Measurements from ENCODE around the gene IQGAP3.

Gene IQGAP3

GRCh38 chr1:156494309-156494895, 78.0 kb downstream of the IQGAP3 start:
- Histone ChIP-seq H3K4me3 (ENCODE audit: low read length) (no peak overlapping the region), H3K9ac (ENCODE audit: low read depth, low read length) (no peak overlapping the region), H3K4me1 (ENCODE audit: insufficient read depth, low read length) (peaks cover 58% of the 10 kb centered on the region), H3K27ac (ENCODE audit: low read depth, low read length) (no peak overlapping the region), H3K27me3 (ENCODE audit: insufficient read depth, low read length) (no peaks in the 10 kb centered on the region), H3K36me3 (ENCODE audit: insufficient read depth, low read length) (no peaks in the 10 kb centered on the region), H3K9me3 (ENCODE audit: insufficient read depth, low read depth, low read length) (no peaks in the 10 kb centered on the region)
- 71% methylated on average over 7 of the region's 7 CpGs for WGBS

GRCh38 chr1:156493742-156494141, 78.6 kb downstream of the IQGAP3 start:
- H3K4me1 ChIP-seq (ENCODE audit: insufficient read depth, low read length): peaks cover 62% of the 10 kb centered on the region
- H3K27ac ChIP-seq (ENCODE audit: low read depth, low read length): no peak overlapping the region
- no peaks in the 10 kb centered on the region for H3K27me3 ChIP-seq (ENCODE audit: insufficient read depth, low read length)
- H3K9ac ChIP-seq (ENCODE audit: low read depth, low read length): no peak overlapping the region
- no peaks in the 10 kb centered on the region for H3K9me3 ChIP-seq (ENCODE audit: insufficient read depth, low read depth, low read length)
- no peaks in the 10 kb centered on the region for H3K36me3 ChIP-seq (ENCODE audit: insufficient read depth, low read length)
- H3K4me3 ChIP-seq (ENCODE audit: low read length): no peak overlapping the region

GRCh38 chr1:156493154-156493631, 79.2 kb downstream of the IQGAP3 start:
- Histone ChIP-seq H3K4me3 (ENCODE audit: low read length) (no peak overlapping the region), H3K9me3 (ENCODE audit: insufficient read depth, low read depth, low read length) (no peaks in the 10 kb centered on the region), H3K9ac (ENCODE audit: low read depth, low read length) (no peak overlapping the region), H3K27me3 (ENCODE audit: insufficient read depth, low read length) (no peaks in the 10 kb centered on the region), H3K4me1 (ENCODE audit: insufficient read depth, low read length) (peaks cover 57% of the 10 kb centered on the region), H3K27ac (ENCODE audit: low read depth, low read length) (no peak overlapping the region), H3K36me3 (ENCODE audit: insufficient read depth, low read length) (no peaks in the 10 kb centered on the region)
- WGBS: 82% methylated on average over 11 of the region's 11 CpGs

- no peak overlapping the region for H3K9ac ChIP-seq (ENCODE audit: low read depth, low read length)
- 76% methylated on average over 5 of the region's 7 CpGs for WGBS
- H3K27ac ChIP-seq (ENCODE audit: low read depth, low read length): no peak overlapping the region
- H3K4me1 ChIP-seq (ENCODE audit: insufficient read depth, low read length): peaks cover 51% of the 10 kb centered on the region
- no peaks in the 10 kb centered on the region for H3K36me3 ChIP-seq (ENCODE audit: insufficient read depth, low read length)
- H3K4me3 ChIP-seq (ENCODE audit: low read length): no peak overlapping the region
- H3K9me3 ChIP-seq (ENCODE audit: insufficient read depth, low read depth, low read length): no peaks in the 10 kb centered on the region
- no peaks in the 10 kb centered on the region for H3K27me3 ChIP-seq (ENCODE audit: insufficient read depth, low read length)
These were observed 79.7 kb downstream of the IQGAP3 start for GRCh38 chr1:156492591-156493080.

GRCh38 chr1:156492013-156492590, 80.3 kb downstream of the IQGAP3 start:
- H3K27me3 ChIP-seq (ENCODE audit: insufficient read depth, low read length): no peaks in the 10 kb centered on the region
- H3K4me3 ChIP-seq (ENCODE audit: low read length): no peak overlapping the region
- no peaks in the 10 kb centered on the region for H3K36me3 ChIP-seq (ENCODE audit: insufficient read depth, low read length)
- no peaks in the 10 kb centered on the region for H3K9me3 ChIP-seq (ENCODE audit: insufficient read depth, low read depth, low read length)
- no peak overlapping the region for H3K27ac ChIP-seq (ENCODE audit: low read depth, low read length)
- H3K9ac ChIP-seq (ENCODE audit: low read depth, low read length): no peak overlapping the region
- 82% methylated on average over 6 of the region's 6 CpGs for WGBS
- H3K4me1 ChIP-seq (ENCODE audit: insufficient read depth, low read length): peaks cover 46% of the 10 kb centered on the region

GRCh38 chr1:156491151-156491949, 81.0 kb downstream of the IQGAP3 start:
- Histone ChIP-seq H3K4me3 (ENCODE audit: low read length) (no peak overlapping the region), H3K9ac (ENCODE audit: low read depth, low read length) (no peak overlapping the region)
- WGBS: 83% methylated on average over 6 of the region's 6 CpGs

GRCh38 chr1:156490401-156491032, 81.8 kb downstream of the IQGAP3 start:
- no peak overlapping the region for H3K27ac ChIP-seq (ENCODE audit: low read depth, low read length)
- WGBS: 24% methylated on average over 10 of the region's 10 CpGs

More at GRCh38 chr1:156491151-156491949, 81.0 kb downstream of the IQGAP3 start:
- Histone ChIP-seq H3K9me3 (ENCODE audit: insufficient read depth, low read depth, low read length) (no peaks in the 10 kb centered on the region), H3K27ac (ENCODE audit: low read depth, low read length) (no peak overlapping the region), H3K27me3 (ENCODE audit: insufficient read depth, low read length) (no peaks in the 10 kb centered on the region), H3K4me1 (ENCODE audit: insufficient read depth, low read length) (peaks cover 38% of the 10 kb centered on the region), H3K36me3 (ENCODE audit: insufficient read depth, low read length) (no peaks in the 10 kb centered on the region)

GRCh38 chr1:156489935-156490293, 82.5 kb downstream of the IQGAP3 start:
- Histone ChIP-seq H3K9ac (ENCODE audit: low read depth, low read length) (peak overlapping the region; percentile 28; the same call in 1 of the 2 replicates), H3K36me3 (ENCODE audit: insufficient read depth, low read length) (no peaks in the 10 kb centered on the region), H3K4me3 (ENCODE audit: low read length) (peak overlapping the region; percentile 38), H3K9me3 (ENCODE audit: insufficient read depth, low read depth, low read length) (no peaks in the 10 kb centered on the region), H3K27ac (ENCODE audit: low read depth, low read length) (no peak overlapping the region), H3K27me3 (ENCODE audit: insufficient read depth, low read length) (no peaks in the 10 kb centered on the region), H3K4me1 (ENCODE audit: insufficient read depth, low read length) (peaks cover 31% of the 10 kb centered on the region)
- 38% methylated on average over 7 of the region's 7 CpGs for WGBS

More at GRCh38 chr1:156490401-156491032, 81.8 kb downstream of the IQGAP3 start:
- Histone ChIP-seq H3K9ac (ENCODE audit: low read depth, low read length) (peak overlapping the region; percentile 28), H3K27me3 (ENCODE audit: insufficient read depth, low read length) (no peaks in the 10 kb centered on the region), H3K4me3 (ENCODE audit: low read length) (peak overlapping the region; percentile 38), H3K4me1 (ENCODE audit: insufficient read depth, low read length) (peaks cover 31% of the 10 kb centered on the region), H3K9me3 (ENCODE audit: insufficient read depth, low read depth, low read length) (no peaks in the 10 kb centered on the region), H3K36me3 (ENCODE audit: insufficient read depth, low read length) (no peaks in the 10 kb centered on the region)

- Histone ChIP-seq H3K4me3 (ENCODE audit: low read length) (no peak overlapping the region), H3K9me3 (ENCODE audit: insufficient read depth, low read depth, low read length) (no peaks in the 10 kb centered on the region), H3K4me1 (ENCODE audit: insufficient read depth, low read length) (peaks cover 31% of the 10 kb centered on the region), H3K27me3 (ENCODE audit: insufficient read depth, low read length) (no peaks in the 10 kb centered on the region), H3K27ac (ENCODE audit: low read depth, low read length) (no peak overlapping the region), H3K36me3 (ENCODE audit: insufficient read depth, low read length) (no peaks in the 10 kb centered on the region), H3K9ac (ENCODE audit: low read depth, low read length) (no peak overlapping the region)
- WGBS: 57% methylated on average over 9 of the region's 12 CpGs
These were observed 83.0 kb downstream of the IQGAP3 start for GRCh38 chr1:156489166-156489934.

GRCh38 chr1:156488566-156489165, 83.7 kb downstream of the IQGAP3 start:
- Histone ChIP-seq H3K36me3 (ENCODE audit: insufficient read depth, low read length) (no peaks in the 10 kb centered on the region), H3K4me3 (ENCODE audit: low read length) (no peak overlapping the region)
- 73% methylated on average over 5 of the region's 5 CpGs for WGBS

More at GRCh38 chr1:156488566-156489165, 83.7 kb downstream of the IQGAP3 start:
- peaks cover 31% of the 10 kb centered on the region for H3K4me1 ChIP-seq (ENCODE audit: insufficient read depth, low read length)
- H3K27me3 ChIP-seq (ENCODE audit: insufficient read depth, low read length): no peaks in the 10 kb centered on the region
- H3K9ac ChIP-seq (ENCODE audit: low read depth, low read length): no peak overlapping the region
- H3K9me3 ChIP-seq (ENCODE audit: insufficient read depth, low read depth, low read length): no peaks in the 10 kb centered on the region
- H3K27ac ChIP-seq (ENCODE audit: low read depth, low read length): no peak overlapping the region
